ENCODE results near the gene SORBS1.

DNA sequence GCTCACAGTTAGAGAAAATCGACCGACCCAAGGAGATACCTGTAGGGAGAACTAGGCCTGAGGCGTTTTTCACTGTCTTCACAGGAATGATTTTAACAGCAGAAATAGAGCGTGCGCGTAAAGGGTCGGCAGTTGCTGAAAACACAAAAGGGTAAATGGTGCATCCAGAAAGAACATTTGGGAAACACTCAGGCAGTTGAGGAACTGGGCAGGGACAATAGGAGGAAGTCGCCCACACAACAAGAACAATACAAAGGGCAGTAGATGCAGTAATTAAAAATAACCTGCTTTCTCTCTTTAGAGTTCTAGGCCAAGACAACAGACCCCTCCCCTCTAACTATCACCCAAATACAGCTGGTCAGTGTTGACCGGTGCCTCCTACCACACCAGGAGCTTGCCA lies 126.6 kb downstream of the SORBS1 start:
- no peak for TF ChIP-seq EP300 (IDR thresholded peaks at IDR 0.05; ENCODE audit: borderline replicate concordance)
- no peak for TF ChIP-seq TAF1 (IDR thresholded peaks at IDR 0.05; ENCODE audit: low read depth)
- TF ChIP-seq USF1 (IDR thresholded peaks at IDR 0.05), result no peak
- no peak for TF ChIP-seq NFIC (IDR thresholded peaks at IDR 0.05)
- no peak for TF ChIP-seq MAX (IDR thresholded peaks at IDR 0.05)
- no peak for TF ChIP-seq CEBPB (IDR thresholded peaks at IDR 0.05)
- no peak for TF ChIP-seq RAD21 (IDR thresholded peaks at IDR 0.05; ENCODE audit: low read depth)
- TF ChIP-seq YY1 (IDR thresholded peaks at IDR 0.05; ENCODE audit: low read depth), result no peak
- TF ChIP-seq REST (IDR thresholded peaks at IDR 0.05; ENCODE audit: low read depth), result no peak
- TF ChIP-seq TEAD4 (IDR thresholded peaks at IDR 0.05), result no peak
- no peak for TF ChIP-seq FOXM1 (IDR thresholded peaks at IDR 0.05; ENCODE audit: borderline replicate concordance, low read depth)

Data from Ishikawa (cell line).